HG02678 (cell line): ENCODE data around the gene NUAK1.
"Not testable (repeated sequence)": the region's sequence is repeated elsewhere in the genome, so short reads cannot be mapped to it uniquely, and the experiment has no call there.

Source experiments
- ATAC-seq: cut with Tn5 transposase; IDR thresholded peaks from one replicate; pipeline ENCODE4 v1.9.1; 2021; ENCODE audit warnings: mild to moderate bottlenecking, moderate library complexity; ENCODE audit not compliant: unreplicated experiment

Gene NUAK1

GRCh38 chr12:106149096-106149784 lies 10.5 kb upstream of the NUAK1 start:
- no peak for ATAC-seq

- ATAC-seq: no peak
Observed at GRCh38 chr12:106147956-106148355, 9.2 kb upstream of the NUAK1 start.

GRCh38 chr12:106146987-106147386 lies 8.2 kb upstream of the NUAK1 start:
- no peak for ATAC-seq

- no peak for ATAC-seq
Observed at GRCh38 chr12:106145539-106146447, 7.0 kb upstream of the NUAK1 start.

GRCh38 chr12:106144847-106145246 lies 6.1 kb upstream of the NUAK1 start:
- ATAC-seq: no peak

- ATAC-seq: no peak
Observed at GRCh38 chr12:106142591-106143261, 4.0 kb upstream of the NUAK1 start.

- not testable (repeated sequence) for ATAC-seq
Observed at GRCh38 chr12:106141920-106142319, 3.2 kb upstream of the NUAK1 start.

- no peak for ATAC-seq
Observed at GRCh38 chr12:106141452-106141851, 2.7 kb upstream of the NUAK1 start.

- no peak for ATAC-seq
Observed at GRCh38 chr12:106141003-106141402, 2.2 kb upstream of the NUAK1 start.

GRCh38 chr12:106140223-106140986 lies 1.7 kb upstream of the NUAK1 start:
- ATAC-seq: no peak

- ATAC-seq: no peak
Observed at GRCh38 chr12:106139422-106140171, 843 bp upstream of the NUAK1 start.

- ATAC-seq: no peak
Observed at GRCh38 chr12:106138357-106138632, 459 bp downstream of the NUAK1 start.

- no peak for ATAC-seq
Observed at GRCh38 chr12:106137530-106138356, 1.0 kb downstream of the NUAK1 start.

GRCh38 chr12:106136263-106136662 lies 2.5 kb downstream of the NUAK1 start:
- no peak for ATAC-seq

GRCh38 chr12:106135781-106136180 lies 3.0 kb downstream of the NUAK1 start:
- no peak for ATAC-seq

GRCh38 chr12:106135075-106135474 lies 3.7 kb downstream of the NUAK1 start:
- no peak for ATAC-seq

GRCh38 chr12:106134294-106134949 lies 4.3 kb downstream of the NUAK1 start:
- ATAC-seq: no peak

GRCh38 chr12:106133136-106134087 lies 5.3 kb downstream of the NUAK1 start:
- ATAC-seq: no peak
